Left ventricle myocardium inferior (tissue), 1 donor: ENCODE measurements around the gene ABLIM1. TPM values are rescaled to one million over a fixed set of nuclear protein-coding genes. Genes with fewer than 3 reads are reported as not detected.
A peak's percentile ranks its signal among the peaks of the same experiment; 100 is the strongest.

Source experiments
- DNase-seq: peaks from one replicate; pipeline ENCODE4 v3.0.0-alpha.2; 2020
- H3K27ac ChIP-seq: fragments of 200-600 bp; replicated peaks from 2 replicates; pipeline ENCODE4 v1.8.0; 2021
- H3K27me3 ChIP-seq: fragments of 200-600 bp; 2 replicates; pipeline ENCODE4 v1.8.0; 2021; ENCODE audit warnings: low read depth
- H3K36me3 ChIP-seq: fragments of 200-600 bp; 2 replicates; pipeline ENCODE4 v1.8.0; 2021
- H3K4me1 ChIP-seq: fragments of 200-600 bp; 2 replicates; pipeline ENCODE4 v1.8.0; 2021
- H3K4me3 ChIP-seq: fragments of 200-600 bp; 2 replicates; pipeline ENCODE4 v1.8.0; 2021; ENCODE audit warnings: mild to moderate bottlenecking, moderate library complexity
- H3K9me3 ChIP-seq: fragments of 200-600 bp; replicated peaks from 2 replicates; pipeline ENCODE4 v1.8.0; 2021
- CTCF ChIP-seq: fragments of 200-600 bp; IDR thresholded peaks from 2 replicates; pipeline ENCODE4 v1.8.0; 2021; ENCODE audit warnings: antibody characterized with exemption, mild to moderate bottlenecking, borderline replicate concordance
- intact Hi-C: fragments of 100-400 bp; cut with micrococcal nuclease; formaldehyde crosslinking; loops from one replicate; pipeline ENCODE4 v1.11.0; 2022
- total RNA-seq: library from RNA; stranded (reverse); fragmentation: NEBNext Ultra II Directional; extraction: Animal tissue kit (Norgen Biotek cat#: 25700); gene quantifications from one replicate; pipeline ENCODE4 v1.2.1, GENCODE V29; 2021
- donor health status: DM: no; HTN: yes; CAD: no; lungs with severe emphysema.

The ABLIM1 gene
- total RNA-seq, 1 donor from 2014 or later: 674 TPM

- intact Hi-C loops: no loop called here
- no peak for DNase-seq
- Histone ChIP-seq H3K4me1 (peaks cover 97% of the 10 kb centered on the region), H3K36me3 (peaks cover 22% of the 10 kb centered on the region), H3K27ac (peak overlapping the region; percentile 65), H3K4me3 (no peak overlapping the region), H3K27me3 (no peaks in the 10 kb centered on the region), H3K9me3 (no peaks in the 10 kb centered on the region)
- TF ChIP-seq CTCF: no peak
Observed at GRCh38 chr10:114515298-114515914, 142.7 kb downstream of the ABLIM1 start.

- H3K4me1 ChIP-seq: peaks cover 97% of the 10 kb centered on the region
- H3K27ac ChIP-seq: peak overlapping the region; percentile 65
- H3K4me3 ChIP-seq: no peak overlapping the region
- no peak for TF ChIP-seq CTCF
- intact Hi-C loops: no loop called here
- H3K36me3 ChIP-seq: peaks cover 20% of the 10 kb centered on the region
- DNase-seq: no peak
- H3K27me3 ChIP-seq: no peaks in the 10 kb centered on the region
- H3K9me3 ChIP-seq: no peaks in the 10 kb centered on the region
Observed at GRCh38 chr10:114513381-114513792, 144.7 kb downstream of the ABLIM1 start.

DNA sequence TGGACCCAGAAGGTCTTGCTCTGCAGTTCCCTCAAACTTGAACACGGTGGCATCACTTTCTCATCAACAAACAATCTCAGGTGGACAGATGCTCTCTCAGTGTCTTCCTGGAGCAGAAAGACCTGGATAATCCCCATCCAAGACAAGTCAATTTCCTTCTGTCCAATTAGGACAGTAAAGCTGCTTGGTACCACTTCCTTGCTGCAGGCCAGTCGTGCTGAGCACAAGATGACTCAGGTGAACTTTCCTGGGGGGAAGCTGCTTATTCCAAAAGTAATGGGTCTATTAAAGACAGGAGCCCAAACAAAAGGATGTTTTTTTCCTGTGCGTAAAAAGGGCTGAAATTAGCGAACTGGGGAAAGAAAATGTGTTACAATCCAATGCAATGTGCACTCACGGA is 146.2 kb downstream of the ABLIM1 start:
- no peaks in the 10 kb centered on the region for H3K9me3 ChIP-seq
- no peak overlapping the region for H3K27ac ChIP-seq
- intact Hi-C loops: no loop called here
- no peak for TF ChIP-seq CTCF
- peaks cover 97% of the 10 kb centered on the region for H3K4me1 ChIP-seq
- peaks cover 20% of the 10 kb centered on the region for H3K36me3 ChIP-seq
- H3K4me3 ChIP-seq: no peak overlapping the region
- no peaks in the 10 kb centered on the region for H3K27me3 ChIP-seq
- DNase-seq: no peak

- peaks cover 97% of the 10 kb centered on the region for H3K4me1 ChIP-seq
- H3K27ac ChIP-seq: peak overlapping the region; percentile 78
- H3K9me3 ChIP-seq: no peaks in the 10 kb centered on the region
- no peak for TF ChIP-seq CTCF
- intact Hi-C loops: no loop called here
- no peak for DNase-seq
- H3K36me3 ChIP-seq: peaks cover 20% of the 10 kb centered on the region
- H3K27me3 ChIP-seq: no peaks in the 10 kb centered on the region
- H3K4me3 ChIP-seq: no peak overlapping the region
Observed at GRCh38 chr10:114508376-114508775, 149.7 kb downstream of the ABLIM1 start.

GRCh38 chr10:114507449-114507848 is 150.6 kb downstream of the ABLIM1 start:
- peak; percentile 69 for DNase-seq
- Histone ChIP-seq H3K27ac (peak overlapping the region; percentile 78), H3K4me3 (no peak overlapping the region), H3K27me3 (no peaks in the 10 kb centered on the region), H3K9me3 (no peaks in the 10 kb centered on the region), H3K4me1 (peaks cover 100% of the 10 kb centered on the region), H3K36me3 (peaks cover 20% of the 10 kb centered on the region)
- no peak for TF ChIP-seq CTCF
- intact Hi-C loops: no loop called here
